Fibroblast of skin of scalp (primary cell): ENCODE measurements around the gene F5.

Source experiments
- DNase-seq: peaks from one replicate; pipeline ENCODE4 v3.0.0-alpha.2; 2013

F5 gene

DNA sequence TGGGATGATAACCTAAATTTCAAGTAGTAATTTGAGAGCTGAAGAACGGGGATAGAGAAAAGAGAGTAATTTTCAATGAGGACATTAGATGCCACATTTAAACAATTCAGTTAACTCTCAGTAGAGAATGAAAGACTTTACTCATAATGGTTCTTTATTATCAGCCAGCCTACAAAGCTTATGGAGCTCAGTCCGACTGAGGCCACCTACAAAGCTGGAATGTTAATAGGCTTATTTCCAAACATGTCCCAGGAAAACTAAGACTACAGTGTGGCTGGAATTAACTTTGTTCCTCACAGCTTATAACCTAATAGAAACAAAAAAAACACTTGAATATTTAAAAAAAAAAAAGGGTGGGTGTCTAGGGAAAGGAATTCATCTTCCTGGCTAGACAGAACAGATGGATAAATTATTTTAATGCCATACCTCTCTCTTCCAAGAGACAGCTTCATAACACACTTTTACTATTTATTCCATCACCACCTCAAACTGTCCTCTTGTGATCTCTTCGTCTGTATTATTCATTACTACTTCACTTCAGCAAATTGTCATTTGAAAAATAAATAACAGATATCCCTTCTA is 110.4 kb downstream of the F5 start:
- DNase-seq, result no peak

DNA sequence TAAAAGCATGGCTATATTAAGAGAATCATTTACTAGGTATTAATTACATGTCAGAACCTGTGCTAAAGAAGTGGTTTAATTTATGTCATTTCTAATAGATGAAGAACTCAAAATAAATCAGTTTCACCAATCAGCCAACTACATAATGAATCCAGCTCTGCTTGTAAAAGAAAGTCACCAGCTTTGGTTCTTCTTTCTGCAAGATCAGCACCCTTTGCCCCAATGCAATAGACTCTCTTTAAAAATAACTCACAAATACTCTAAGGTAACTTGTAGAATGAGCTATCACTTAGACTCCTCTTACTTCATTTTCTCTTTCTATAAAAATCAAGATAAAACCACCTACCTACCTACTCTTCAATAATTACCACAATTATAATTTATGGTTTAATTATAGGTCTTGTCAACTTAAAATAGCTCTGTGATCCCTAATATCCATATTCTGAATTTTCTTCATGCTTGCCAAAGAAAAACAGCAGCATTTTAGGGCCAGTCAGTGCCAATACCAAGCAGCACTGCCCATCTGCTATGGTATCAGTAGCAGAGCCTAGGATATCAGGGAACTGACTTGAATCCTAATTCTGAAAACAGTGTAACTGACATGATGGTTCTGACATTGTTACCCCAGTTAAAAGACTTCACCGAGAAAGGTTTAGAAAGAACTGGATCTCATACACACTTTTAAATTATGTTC is 111.8 kb downstream of the F5 start:
- no peak for DNase-seq

DNA sequence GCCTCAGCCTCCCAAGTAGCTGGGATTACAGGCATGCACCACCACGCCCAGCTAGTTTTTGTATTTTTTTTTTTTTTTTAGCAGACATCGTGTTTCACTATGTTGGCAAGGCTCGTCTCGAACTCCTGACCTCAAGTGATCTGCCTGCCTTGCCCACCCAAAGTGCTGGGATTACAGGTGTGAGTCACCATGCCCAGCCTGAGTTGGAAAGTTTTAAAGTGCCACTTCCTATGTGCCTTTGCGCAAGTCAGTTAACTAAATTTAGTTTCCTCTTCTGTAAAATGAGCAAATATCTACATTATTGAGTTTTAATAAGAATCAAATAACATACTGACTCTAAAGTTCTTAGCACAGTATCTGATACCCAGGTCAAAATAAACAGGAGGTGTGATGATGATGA is 112.9 kb downstream of the F5 start:
- DNase-seq, result no peak

- no peak for DNase-seq
Observed at GRCh38 chr1:169472738-169473137, 113.5 kb downstream of the F5 start.

DNA sequence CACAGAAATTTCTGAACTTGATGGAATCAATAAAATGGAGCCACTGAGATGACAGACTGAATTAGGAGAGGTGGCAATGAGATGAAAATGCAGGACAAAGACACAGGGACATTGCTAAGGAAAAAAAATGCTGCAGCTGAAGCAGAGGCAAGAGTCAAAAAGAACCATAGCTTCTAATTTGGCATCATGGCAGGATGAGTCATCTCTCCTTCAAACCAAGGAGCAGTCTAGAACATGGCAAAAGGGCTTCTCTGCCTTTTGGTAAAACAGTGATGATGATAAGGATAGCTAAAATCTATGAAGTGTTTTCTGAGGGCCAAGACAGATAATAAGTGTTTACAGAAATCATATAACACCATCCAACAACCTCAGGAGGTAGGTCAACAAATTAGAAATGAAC is 117.3 kb downstream of the F5 start:
- DNase-seq, result no peak

DNA sequence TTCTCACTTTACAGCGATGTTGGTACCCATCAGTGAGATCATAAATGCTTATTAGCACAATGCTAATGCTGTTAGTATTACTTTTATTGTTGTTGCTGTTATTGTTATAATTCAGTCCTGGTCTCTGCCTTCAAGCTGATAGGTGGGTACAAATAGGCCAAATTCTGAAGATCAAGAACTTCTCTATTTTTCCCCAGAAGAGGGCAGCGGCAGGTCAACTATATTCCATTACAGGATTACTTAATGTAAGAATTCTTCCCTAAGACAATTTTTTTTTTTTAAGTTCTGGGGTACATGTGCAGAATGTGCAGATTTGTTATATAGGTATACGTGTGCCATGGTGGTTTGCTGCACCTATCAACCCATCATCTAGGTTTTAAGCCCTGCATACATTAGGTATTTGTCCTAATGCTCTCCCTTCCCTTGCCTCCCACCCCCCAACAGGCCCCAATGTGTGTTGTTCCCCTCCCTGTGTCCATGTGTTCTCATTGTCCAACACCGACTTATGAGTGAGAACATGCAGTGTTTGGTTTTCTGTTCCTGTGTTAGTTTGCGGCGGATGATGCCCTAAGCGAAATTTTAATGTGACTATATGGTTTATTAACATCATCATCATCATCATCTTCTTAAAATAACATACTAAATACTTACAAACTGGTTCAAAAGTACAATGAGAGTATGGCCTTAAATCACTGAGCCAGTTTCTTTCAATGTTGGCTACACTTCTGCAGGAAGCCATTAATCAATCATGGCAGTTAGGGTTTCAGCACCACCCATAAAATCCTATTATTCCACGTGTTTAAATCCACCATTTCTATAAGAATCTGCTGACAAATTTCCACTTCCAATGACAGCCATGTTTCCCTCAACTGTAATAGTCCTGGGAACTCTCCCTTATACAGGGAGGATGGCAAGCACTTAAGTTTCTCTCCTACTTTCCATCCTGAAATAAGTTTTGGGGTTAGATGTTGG is 119.7 kb downstream of the F5 start:
- DNase-seq, result peak; percentile 46

- DNase-seq, result no peak
Observed at GRCh38 chr1:169465281-169465680, 121.0 kb downstream of the F5 start.
